Stimulated activated CD4-positive, alpha-beta T cell treated with anti-CD3 and anti-CD28 coated beads, Interleukin-4, amount 100 ng/mL, for 24 hours (primary cell): ENCODE results near the gene SOX5.

Source experiments
- DNase-seq: peaks from one replicate; pipeline ENCODE4 v3.0.0-alpha.2; 2020

Gene SOX5

DNA sequence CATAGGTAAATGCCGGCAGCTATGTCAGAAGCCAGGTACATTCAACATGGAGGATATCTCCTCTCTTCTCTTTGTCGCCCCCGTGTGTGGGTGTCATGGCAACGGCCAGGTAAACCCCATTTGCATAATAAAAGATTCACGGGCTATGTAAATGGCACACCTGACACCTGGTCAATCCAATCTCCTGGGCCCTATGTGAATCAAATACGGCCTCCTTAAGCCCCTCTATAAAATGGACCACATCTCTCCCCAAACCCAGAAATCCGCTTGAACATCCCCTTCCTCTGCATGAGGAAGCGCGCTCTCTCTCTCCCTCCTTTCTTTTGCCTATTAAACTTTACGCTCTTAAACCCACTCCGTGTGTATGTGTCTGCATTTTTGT, 363.7 kb downstream of the SOX5 start:
- no peak for DNase-seq

DNA sequence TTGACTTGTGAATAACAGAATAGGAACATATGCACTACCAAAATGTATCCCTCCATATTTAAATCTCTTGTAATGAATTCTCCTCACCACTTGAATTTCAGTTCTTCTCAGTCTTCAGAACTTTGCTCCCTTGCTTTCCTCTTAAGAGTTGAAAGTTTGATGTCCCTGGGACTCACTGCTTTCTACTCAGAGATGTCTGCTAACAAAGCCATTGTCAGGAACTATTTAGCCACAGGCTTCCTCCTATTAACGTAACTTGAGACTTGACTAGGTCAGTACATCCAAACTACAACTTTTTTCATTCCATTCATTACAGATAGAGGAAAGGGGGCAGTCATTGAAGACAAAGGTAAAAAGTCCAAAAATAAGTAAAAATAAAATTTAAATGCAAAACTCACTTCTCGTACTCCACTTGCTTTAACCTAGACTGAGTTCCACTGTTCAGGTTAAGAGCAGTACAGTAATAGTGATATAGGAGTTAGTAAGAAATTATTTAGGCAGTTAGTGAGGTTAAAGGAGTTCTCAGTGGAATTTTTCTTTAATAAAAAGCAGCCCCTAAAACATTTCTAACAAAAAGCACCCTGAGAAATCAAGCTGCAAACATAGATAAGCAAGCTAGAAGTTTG, 364.2 kb downstream of the SOX5 start:
- no peak for DNase-seq

DNA sequence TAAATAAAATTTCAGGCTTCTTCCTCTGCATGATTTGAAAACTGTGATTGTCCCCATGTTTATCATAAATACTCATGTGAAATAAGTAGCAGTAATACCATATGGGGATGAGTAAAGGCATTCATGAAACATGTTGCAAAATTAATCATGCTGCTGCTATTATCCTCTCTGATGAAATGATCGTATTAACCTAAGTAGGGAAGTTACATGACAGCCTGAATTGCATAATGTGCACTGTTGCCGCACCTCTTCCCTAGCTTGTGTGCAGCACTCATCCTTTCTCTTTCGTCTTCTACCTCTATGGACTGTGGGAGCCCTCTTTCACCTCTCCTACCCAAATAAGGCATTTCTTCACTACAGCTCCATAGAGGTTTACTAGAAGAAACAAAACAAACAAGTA, 367.6 kb downstream of the SOX5 start:
- DNase-seq: no peak

DNA sequence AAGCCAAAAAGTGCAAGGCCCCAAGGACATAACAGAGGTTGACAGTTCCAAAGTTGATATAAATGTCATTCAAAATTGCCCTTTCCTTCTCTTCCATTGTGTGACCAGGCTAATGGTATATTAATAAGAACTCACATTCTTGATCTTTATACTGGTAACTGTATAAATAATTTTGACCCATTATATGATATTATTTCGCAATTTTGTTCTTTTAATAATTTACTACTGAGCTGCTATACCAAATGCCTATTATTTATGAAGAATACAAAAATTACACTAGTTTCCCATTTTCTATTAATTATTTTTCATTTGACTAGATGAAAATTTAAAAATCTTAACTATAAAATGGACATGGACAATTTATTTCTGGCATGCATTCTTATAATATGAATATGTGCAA, 370.2 kb downstream of the SOX5 start:
- no peak for DNase-seq

DNA sequence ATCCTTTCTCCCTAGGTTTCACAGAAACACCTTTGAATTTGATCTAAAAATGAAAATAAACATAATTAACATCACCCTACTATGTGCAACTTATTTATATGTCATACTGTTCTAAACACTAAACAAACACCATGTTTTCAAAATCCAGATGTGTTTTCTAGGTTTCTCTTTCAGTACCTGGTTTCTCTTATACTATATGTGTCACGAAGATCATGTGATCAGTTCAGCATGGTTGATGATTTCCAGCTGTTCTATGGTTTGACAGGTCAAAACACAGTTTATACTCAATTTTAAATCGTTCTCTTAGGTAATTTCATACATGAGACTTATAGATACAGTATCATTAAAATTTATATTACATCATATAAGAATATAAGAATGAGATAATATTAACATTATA, 373.1 kb downstream of the SOX5 start:
- no peak for DNase-seq

DNA sequence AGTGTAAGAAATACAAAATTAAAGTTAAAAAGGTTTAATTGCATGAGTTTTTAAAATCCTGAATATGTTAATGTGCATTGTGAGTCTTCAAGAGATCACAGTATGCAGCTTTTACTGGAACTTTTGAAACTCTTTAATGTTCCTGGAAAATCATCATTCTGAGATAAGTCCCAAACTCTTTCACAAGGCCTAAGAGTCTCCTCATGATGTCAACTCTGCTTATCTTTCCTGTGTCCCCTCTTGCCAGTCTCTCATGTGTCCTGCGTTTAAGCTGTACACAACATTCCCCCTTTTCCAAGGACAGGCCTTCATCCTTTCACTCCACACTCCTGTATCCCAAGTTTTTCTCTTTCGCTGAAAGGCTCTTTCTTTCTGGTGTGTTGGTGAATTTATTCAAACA, 380.1 kb downstream of the SOX5 start:
- DNase-seq: no peak

DNA sequence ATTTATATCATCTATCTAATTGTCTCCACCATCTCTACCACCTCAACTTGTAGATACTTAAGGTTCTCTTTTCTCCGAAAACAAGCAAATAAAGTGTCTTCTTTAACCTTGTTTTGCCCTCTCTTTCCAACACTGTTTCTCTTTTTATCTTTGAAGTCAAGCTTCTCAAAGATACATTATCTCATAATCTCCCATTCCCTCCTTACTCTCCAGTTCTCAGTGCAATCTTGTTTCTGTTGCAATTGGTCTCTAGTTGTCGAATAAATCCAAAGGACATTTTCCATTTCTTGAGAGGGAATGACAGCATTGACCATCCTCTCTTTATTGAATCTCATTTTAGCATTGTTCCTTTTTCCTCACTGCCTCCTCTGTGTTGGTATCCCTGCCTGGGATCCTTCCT, 383.3 kb downstream of the SOX5 start:
- DNase-seq: no peak

DNA sequence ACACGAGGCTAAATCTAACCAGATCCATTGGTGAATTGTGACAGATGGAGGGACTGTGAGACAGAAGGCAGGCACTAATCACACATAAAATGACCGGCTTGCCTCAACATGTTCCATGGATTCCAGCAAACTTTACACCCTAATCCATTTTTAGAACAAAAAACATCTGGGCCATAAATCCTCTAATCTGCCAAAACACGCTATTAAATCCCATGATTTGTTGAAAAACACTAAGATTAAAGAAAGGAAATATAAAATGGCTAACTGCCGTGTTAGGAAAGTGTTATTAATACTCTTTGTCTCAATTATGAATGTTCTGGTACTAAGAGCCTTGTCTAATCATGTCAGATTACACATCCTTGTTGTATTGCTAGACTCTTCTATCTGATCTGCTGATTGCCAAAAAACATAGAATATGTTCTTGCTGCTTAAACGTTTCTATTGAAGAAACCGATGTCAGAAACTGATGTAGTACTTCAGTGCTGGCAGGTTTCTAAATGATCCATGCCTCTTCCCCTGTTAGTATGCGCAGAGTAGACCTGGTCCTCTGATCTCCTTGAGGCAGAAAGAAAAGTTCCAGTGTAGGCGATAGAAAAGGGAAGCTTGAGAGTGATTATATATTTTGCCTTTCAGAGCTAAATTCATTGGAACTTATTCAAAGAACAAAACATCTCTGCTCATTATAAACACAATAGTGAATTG, 384.9 kb downstream of the SOX5 start:
- no peak for DNase-seq

DNA sequence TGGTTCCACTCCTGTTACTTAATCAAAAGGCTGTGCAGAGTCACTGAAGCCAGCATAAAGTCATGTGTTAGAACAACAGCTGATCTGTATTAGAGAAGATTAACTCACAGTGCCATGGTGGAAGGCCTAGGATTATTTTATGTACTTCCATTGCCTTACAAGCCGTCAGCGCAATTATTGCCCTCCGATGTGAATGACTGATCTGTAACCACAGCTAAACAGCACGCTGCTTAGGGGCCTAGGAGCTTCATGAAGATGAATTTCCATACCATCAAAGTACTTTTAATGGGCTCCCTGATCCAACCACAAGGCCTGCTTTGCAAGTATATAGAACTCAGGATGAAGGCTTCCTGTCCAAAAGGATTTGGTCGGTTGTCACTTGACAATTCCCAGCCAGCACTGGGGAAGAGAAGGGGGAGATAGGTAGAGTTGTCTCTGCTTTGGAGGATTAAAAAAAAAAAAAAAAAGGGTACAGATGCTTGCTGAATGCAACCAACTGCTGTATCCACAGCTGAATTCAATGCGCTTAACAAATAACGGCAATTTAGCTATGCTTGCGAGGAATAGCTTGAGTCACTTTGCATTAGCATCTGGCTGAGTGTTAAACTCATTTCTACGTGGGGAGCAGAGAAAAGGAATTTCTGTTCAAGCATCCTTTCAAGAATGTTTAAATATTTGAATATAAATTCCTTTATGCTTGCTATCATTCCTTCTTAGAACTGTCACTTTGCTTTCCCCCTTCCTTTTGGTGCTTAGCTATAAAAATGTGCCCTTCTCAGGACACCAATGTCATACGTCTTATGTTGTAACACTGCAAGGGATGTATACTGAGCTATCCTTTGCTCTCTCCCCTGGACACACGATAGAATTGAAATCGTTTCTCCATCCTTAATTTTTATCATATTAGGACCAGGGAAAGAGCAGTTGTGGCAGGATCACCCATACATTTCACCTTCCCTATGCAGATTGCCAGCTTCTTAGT, 387.8 kb downstream of the SOX5 start:
- no peak for DNase-seq

DNA sequence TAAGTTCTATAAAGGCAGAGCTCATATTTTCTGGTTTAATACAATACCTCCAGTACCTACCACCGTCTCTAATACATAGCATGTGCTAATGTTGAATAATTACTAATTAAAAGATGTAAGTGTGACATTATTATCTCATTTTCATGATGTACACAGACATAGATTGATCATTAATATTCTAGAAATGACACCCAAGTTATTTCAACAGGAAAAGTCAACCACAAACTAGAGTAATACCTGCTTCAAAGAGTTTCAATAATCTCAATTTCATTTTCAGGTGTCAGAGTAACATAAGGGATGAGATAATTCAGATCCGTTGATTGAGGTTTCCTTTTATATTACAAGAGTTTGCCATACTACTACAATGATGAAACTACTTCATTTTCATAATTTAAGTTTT, 388.9 kb downstream of the SOX5 start:
- no peak for DNase-seq

DNA sequence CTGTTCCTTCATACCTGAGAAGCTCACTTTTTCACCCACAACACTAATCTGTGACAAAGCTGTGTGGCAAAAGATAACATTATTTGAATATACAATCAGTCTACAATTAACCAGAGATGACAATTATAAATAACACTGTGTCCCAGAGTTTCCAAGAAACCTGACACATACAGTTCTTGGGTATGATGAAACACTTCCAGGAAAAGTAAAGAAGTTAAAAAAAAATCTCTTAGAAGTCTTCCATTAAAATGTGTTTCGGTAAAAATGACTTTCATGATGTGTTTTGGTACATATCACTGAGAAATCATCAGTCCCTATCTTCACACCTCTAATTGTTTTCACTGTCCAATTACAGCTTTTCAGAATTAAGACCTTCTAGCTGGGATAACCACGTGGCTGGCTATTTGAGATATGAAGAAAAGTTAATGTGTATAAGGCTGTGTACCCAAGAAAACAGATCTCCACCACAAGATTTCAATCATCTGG, 390.2 kb downstream of the SOX5 start:
- DNase-seq: no peak

DNA sequence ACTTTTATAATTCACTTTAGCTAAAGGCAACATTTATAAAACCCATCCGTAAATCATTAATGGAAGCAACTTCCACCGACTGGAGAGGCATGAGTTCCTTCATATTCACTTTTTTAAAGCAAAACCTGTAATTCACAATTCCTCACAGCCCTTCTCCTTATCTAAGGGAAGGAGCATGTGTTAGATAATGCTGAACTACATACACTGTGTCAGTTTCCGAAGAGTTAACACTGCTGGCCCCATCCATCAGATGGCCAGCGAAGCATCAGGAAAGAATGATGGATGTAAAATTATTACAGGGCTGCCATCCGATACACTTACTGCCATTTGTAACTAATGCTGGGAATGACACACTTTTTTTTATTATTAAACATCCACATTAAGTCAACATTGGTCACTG, 392.8 kb downstream of the SOX5 start:
- no peak for DNase-seq

DNA sequence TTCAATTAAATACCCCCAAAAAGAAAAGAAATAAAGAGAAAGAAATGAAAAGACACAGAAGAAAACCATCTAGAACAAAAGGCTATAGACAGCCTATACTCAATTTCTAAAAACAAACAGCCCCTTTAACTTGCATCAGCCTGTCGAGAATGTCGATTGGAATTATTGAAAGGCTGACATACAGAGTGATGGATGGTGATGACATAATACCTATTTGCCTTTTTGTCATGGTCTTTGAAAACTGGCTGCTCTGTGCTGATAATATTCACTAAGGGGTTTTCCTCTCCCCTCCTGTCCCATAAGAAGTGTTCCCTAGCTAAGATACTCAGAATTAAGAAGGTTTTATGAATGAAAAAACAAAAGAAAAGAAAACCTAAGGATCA, 393.7 kb downstream of the SOX5 start:
- no peak for DNase-seq

DNA sequence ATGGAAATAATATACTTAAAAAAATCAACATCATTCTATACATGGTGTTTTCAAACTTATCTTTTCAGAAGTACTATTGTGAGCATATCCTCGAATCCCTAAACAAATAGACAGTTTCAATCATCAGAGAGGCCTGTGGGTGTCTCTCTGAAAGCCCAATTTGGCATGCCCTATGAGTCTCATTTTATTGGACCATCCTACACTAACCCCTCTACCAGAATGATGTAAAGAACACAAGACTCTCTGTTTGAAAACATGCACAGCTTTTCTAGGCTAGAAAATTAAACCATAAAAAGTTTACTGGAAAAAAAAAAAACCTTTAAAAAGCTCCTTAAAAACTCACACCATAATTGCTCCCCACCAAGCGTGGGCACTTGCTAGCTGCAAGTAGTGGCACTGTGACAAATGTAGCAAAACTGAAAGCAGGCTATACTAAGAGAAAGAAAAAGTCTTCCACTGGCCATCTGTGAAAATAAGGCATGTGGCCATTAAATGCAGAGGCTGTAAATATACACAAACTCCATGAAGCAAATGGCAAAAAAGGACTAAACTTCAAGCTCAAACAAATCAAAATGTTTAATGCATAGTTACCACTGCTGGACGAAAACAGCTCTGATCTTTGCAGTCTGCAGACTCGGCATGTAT, 394.2 kb downstream of the SOX5 start:
- DNase-seq: no peak

DNA sequence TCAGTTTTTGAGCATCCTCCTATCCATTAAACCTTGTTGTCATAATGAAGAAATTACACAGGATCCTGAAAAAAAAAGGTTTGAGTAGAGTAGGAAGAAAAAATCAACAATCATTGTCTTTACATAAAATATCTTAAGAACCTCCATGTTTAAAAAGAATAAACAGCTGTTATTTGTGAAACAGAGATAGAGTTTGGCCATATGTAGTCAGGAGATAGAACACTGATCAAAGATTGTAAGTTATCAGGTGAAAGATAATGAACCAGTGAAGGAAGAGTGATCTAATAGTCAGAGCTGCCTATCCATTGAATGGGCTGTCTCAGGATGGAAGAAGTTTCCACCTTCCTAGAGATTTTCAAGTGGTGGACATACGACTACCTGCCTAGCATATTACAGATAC, 397.1 kb downstream of the SOX5 start:
- no peak for DNase-seq

DNA sequence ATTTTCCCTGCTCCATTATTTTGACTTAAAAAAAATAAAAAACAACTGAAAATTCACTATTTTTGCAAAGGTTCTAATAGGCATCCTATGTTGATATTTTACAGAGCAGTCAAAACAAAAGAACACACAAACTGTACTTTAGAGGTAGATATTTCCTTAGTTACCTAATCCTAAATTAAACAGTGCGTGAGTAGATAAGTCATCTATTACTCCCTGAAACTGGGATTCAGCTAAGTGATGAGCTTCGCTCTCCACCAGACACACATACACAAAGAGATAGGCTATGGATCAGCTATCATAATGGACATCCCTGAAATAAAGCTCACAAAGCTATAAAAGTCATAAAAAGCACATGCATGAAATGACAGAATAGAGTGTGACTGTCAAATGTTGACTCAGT, 398.7 kb downstream of the SOX5 start:
- DNase-seq: no peak

DNA sequence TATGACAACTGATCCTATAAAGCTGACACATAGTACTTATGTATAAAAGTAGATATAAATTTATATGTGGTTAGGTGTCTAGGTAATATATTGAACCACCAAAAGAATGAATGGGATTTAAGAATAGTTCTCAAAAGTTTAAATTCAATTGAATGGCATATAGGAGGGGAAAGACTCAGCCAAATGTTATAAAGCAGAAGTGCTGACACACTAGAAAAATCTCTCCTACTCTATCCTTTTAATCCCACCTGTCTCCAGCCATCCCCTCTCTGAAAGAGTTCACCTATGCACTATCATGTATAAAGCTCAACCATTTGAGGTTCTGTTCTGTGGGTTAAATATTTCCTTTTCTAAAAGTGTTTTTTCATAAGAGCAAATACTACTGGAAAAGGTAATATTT, 400.7 kb downstream of the SOX5 start:
- DNase-seq: no peak

DNA sequence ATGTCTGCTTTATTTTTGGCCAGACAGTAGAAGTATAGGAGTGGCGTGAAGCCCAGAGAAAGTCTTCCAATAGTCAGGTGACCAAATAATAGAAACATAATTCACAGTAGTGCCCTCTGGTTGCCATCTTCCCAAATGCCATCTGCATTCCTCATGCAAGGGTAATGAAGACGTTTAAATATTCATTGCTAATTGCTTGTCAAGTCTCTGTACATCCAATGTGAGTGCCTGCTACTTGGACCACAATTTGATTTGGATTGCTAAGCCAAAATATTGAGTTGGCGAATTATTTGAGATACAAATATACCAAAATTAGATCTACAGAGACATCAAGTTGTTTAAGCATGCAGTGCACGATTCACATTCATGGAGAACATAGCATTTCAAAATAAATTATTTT, 402.7 kb downstream of the SOX5 start:
- no peak for DNase-seq

DNA sequence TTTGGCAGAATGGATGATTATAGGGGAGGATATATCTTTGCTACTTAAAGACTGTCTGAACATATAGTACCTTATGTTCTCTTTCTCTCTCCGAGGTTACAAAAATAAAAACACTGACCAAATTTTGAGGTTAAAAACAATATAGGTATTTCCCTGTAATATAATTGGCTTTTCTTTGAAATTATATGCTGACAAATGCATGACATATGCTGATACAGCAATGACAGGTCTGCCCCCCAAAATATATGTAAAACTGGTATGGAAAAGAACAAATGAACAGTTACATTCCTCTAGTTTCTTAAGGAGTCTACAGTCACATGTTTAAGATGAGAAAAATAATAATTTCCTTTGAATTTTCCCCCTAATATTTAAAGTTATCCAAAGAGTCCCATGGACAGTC, 405.7 kb downstream of the SOX5 start:
- DNase-seq: no peak

DNA sequence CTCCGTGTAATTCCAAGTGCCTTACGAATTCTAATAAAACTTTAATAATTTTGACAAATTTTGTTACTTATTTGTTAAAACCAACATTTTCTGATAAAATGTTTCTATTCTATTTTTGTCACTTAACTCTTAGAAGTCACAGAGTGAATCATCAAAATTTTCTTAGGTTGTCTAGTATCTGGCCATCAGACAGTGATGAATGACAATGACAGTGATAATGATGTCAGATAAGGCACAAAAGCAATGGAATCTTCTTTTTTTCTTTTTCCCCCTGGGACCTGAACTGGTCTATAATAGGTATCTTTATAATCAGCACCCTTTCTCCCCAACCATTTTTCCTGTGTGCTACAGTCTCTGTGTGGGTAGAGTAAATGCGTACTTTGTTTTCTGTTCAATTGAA, 407.3 kb downstream of the SOX5 start:
- no peak for DNase-seq

DNA sequence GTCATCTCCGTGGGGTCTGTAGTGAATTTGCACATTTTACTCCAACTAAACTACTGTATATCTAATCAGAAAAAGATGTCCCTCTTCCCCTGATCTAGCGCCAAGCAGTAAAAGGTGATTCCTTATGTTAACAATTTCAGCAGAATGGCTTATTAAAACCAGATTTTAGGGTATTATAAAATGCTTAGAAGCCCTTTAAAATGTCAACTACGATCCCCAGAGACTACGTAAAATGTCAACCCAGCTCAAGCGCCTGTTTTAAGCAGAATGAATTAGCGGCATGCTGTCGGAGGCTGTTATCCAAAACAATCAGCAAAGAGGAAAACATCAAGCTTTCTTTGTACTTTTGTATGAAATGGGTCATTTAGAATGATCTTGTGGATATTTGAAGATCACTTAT, 408.9 kb downstream of the SOX5 start:
- no peak for DNase-seq

DNA sequence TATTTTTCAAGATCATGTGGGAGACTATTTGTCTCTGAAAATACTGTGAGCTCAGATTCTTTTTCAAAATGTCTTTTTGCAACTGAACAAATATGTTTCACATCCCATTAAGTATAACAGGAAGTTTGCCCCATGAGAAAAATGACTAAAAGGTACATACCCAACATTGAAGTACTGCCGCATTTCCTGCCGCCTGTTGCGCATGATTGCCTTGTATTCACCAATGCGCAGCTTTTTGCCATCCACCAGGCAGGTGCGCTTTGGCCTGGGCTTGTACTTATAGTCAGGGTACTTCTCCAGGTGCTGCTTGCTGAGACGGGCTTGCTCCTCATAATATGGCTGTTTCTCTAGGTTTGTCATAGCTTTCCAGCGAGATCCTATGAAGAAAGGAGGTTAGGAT, 413.2 kb downstream of the SOX5 start:
- DNase-seq: no peak

DNA sequence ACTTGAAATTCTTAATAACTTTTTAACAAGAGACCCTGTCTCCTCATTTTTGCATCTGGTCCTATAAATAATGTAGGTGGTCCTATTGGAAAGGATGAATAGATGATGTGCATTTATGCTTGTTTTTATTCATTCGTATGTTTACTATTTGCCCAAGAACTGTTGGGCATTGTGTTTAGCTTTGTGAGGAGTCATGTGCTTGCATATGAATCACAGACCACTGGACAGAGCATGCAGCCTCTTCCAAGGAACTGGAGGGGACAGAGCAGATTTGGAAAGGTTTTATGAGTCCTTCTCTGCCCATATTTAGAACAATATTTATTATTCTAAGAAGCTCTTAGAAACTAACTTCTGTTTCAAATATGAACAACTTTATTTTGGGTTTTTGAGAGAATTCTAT, 414.0 kb downstream of the SOX5 start:
- DNase-seq: no peak
